Thoracic aorta (tissue), 2 donors: ENCODE data around the gene VEGFD. TPM values are rescaled to one million over a fixed set of nuclear protein-coding genes. Genes with fewer than 3 reads are reported as not detected.

Experiments used
- ATAC-seq: fragments of 150-250 bp; one replicate; pipeline ENCODE4 v1.8.0; 2017; ENCODE audit warnings: low read depth; ENCODE audit not compliant: insufficient number of reproducible peaks, low FRiP score
- DNase-seq: peaks from one replicate; pipeline ENCODE4 v3.0.0-alpha.2; 2020; ENCODE audit warnings: low spot score
- H3K27ac ChIP-seq, 2 donors: fragments of 200-600 bp; sonication (generic); 1 replicate in 1 of 2; 2 replicates in 1 of 2; pipeline ENCODE4 v1.5.1; 2016; ENCODE audit warnings: mild to moderate bottlenecking in 2 of 2, moderate library complexity in 2 of 2
- H3K27me3 ChIP-seq: fragments of 200-600 bp; sonication (generic); replicated peaks from 2 replicates; pipeline ENCODE4 v1.6.0; 2016; ENCODE audit warnings: mild to moderate bottlenecking; ENCODE audit not compliant: insufficient read depth
- H3K36me3 ChIP-seq: fragments of 200-600 bp; sonication (generic); one replicate; pipeline ENCODE4 v1.5.1; 2016
- H3K4me1 ChIP-seq, 2 donors: fragments of 200-600 bp; sonication (generic); 1 replicate in 1 of 2; 2 replicates in 1 of 2; pipeline versions ENCODE4 v1.5.1 to v1.6.0; 2016; ENCODE audit warnings: low read depth in 2 of 2, mild to moderate bottlenecking in 1 of 2; ENCODE audit not compliant: control insufficient read depth in 1 of 2
- H3K4me3 ChIP-seq: fragments of 200-600 bp; sonication (generic); 2 replicates; pipeline ENCODE4 v1.5.1; 2016; ENCODE audit warnings: mild to moderate bottlenecking
- H3K9me3 ChIP-seq: fragments of 200-600 bp; sonication (generic); 2 replicates; pipeline ENCODE4 v1.5.1; 2016
- CTCF ChIP-seq: fragments of 200-600 bp; sonication (generic); IDR thresholded peaks from one replicate; pipeline ENCODE4 v1.5.1; 2019; ENCODE audit warnings: antibody characterized with exemption
- total RNA-seq, 2 donors: library from RNA; depleted of rRNA; stranded (reverse); fragments of >200 nt; gene quantifications; one replicate each; pipeline versions ENCODE4 v1.1.0 to v1.2.3, GENCODE V29; 2016

Gene VEGFD
- total RNA-seq, 2 donors from 2014 or later: 3.0 to 19.5 TPM

GRCh38 chrX:15405846-15406245 lies 21.6 kb upstream of the VEGFD start:
- ATAC-seq (no peak), DNase-seq (no peak)
- H3K27ac ChIP-seq: no peak overlapping the region
- H3K27me3 ChIP-seq: no peaks in the 10 kb centered on the region
- TF ChIP-seq CTCF: no peak
- H3K4me3 ChIP-seq: no peak overlapping the region
- H3K36me3 ChIP-seq: no peaks in the 10 kb centered on the region
- H3K4me1 ChIP-seq: no peaks in the 10 kb centered on the region
- no peaks in the 10 kb centered on the region for H3K9me3 ChIP-seq

GRCh38 chrX:15404401-15405096 lies 20.3 kb upstream of the VEGFD start:
- DNase-seq: no peak
- no peak overlapping the region for H3K27ac ChIP-seq
- no peak for ATAC-seq
- no peaks in the 10 kb centered on the region for H3K36me3 ChIP-seq
- no peaks in the 10 kb centered on the region for H3K4me1 ChIP-seq
- no peaks in the 10 kb centered on the region for H3K27me3 ChIP-seq
- no peak overlapping the region for H3K4me3 ChIP-seq
- no peak for TF ChIP-seq CTCF
- H3K9me3 ChIP-seq: no peaks in the 10 kb centered on the region

GRCh38 chrX:15401378-15401777 lies 17.2 kb upstream of the VEGFD start:
- no peak for ATAC-seq
- Histone ChIP-seq H3K27me3 (no peaks in the 10 kb centered on the region), H3K9me3 (no peaks in the 10 kb centered on the region), H3K36me3 (no peaks in the 10 kb centered on the region), H3K4me1 (peaks cover 0 to 1% of the 10 kb centered on the region in 2 donors), H3K27ac (no peak overlapping the region), H3K4me3 (no peak overlapping the region)
- no peak for DNase-seq
- TF ChIP-seq CTCF: no peak

DNA sequence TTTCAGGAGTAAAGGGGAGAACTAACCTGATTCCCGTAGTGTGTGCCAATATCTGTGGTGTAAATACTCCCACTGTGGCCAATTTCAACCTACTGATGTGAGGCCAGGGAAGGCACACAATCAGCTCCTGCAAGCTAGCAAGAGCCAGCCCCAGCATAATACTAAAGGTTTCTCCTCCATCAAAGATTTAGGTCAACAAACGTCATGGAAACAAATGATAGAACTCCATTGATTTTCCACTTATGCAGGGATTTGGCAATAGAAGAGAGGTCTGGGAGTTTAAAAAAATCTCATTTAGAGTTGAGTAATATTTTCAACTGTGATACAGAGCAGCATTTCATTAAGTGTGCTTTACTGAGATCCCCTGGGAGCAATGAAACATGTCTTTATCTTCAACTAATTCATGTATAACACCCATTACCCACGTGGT lies 15.8 kb upstream of the VEGFD start:
- Histone ChIP-seq H3K9me3 (no peaks in the 10 kb centered on the region), H3K36me3 (no peaks in the 10 kb centered on the region), H3K27me3 (no peaks in the 10 kb centered on the region), H3K4me1 (peaks cover 0 to 6% of the 10 kb centered on the region in 2 donors), H3K4me3 (no peak overlapping the region), H3K27ac (no peak overlapping the region)
- no peak for DNase-seq
- no peak for TF ChIP-seq CTCF
- no peak for ATAC-seq

DNA sequence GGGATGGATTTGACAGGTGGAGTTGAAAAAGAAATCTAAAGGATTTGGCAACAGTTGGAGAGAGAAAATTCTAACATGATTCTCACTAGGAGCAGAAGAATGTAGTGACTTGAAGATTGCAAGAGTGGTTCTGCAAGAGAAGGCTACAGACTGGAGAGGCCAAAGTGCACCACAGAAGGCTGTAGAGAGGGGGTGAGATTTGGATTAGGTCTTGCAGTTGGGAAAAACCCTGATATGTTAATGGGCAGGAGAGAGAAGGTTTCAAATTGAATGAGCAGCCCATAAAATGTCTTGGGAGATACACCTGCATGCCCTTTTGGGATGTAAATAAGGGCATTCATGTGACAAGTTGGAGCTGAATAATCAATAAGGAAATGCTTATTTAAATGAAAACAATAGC lies 14.7 kb upstream of the VEGFD start:
- no peaks in the 10 kb centered on the region for H3K27me3 ChIP-seq
- peaks cover 0 to 6% of the 10 kb centered on the region in 2 donors for H3K4me1 ChIP-seq
- no peak for TF ChIP-seq CTCF
- no peak overlapping the region for H3K27ac ChIP-seq
- H3K4me3 ChIP-seq: no peak overlapping the region
- H3K9me3 ChIP-seq: no peaks in the 10 kb centered on the region
- ATAC-seq (no peak), DNase-seq (no peak)
- H3K36me3 ChIP-seq: no peaks in the 10 kb centered on the region
